Right atrium auricular region (tissue), 2 donors: ENCODE measurements around the gene ING1. TPM values are rescaled to one million over a fixed set of nuclear protein-coding genes. Genes with fewer than 3 reads are reported as not detected.
A peak's percentile ranks its signal among the peaks of the same experiment; 100 is the strongest.

Experiments
- DNase-seq: peaks from one replicate; pipeline ENCODE4 v3.0.0-alpha.2; 2019; ENCODE audit warnings: low spot score
- H3K27ac ChIP-seq, 2 donors: fragments of 200-600 bp; sonication (generic); 1 replicate in 1 of 2; 2 replicates in 1 of 2; pipeline ENCODE4 v1.5.1; 2016 to 2019
- H3K27me3 ChIP-seq, 2 donors: fragments of 200-600 bp; sonication (generic); one replicate each; pipeline versions ENCODE4 v1.5.1 to v1.6.0; 2017 to 2019
- H3K36me3 ChIP-seq: fragments of 200-600 bp; sonication (generic); one replicate; pipeline ENCODE4 v1.5.1; 2016
- H3K4me1 ChIP-seq, 2 donors: fragments of 200-600 bp; sonication (generic); one replicate each; pipeline versions ENCODE4 v1.5.1 to v1.6.0; 2017 to 2019
- H3K4me3 ChIP-seq, 2 donors: fragments of 200-600 bp; sonication (generic); 1 replicate in 1 of 2; 2 replicates in 1 of 2; pipeline ENCODE4 v1.5.1; 2017 to 2019; ENCODE audit warnings: mild to moderate bottlenecking in 1 of 2, moderate library complexity in 1 of 2
- H3K9me3 ChIP-seq, 2 donors: fragments of 200-600 bp; sonication (generic); one replicate each; pipeline ENCODE4 v1.5.1; 2019
- CTCF ChIP-seq, 2 donors: fragments of 200-600 bp; sonication (generic); IDR thresholded peaks; one replicate each; pipeline ENCODE4 v1.5.1; 2019; ENCODE audit warnings: antibody characterized with exemption in 2 of 2
- total RNA-seq, 2 donors: library from RNA; depleted of rRNA; stranded (reverse); fragments of >200 nt; gene quantifications; one replicate each; pipeline ENCODE4 v1.1.0, GENCODE V29; 2016

The ING1 gene
- total RNA-seq, 2 donors from 2014 or later = 8.2 to 9.0 TPM

GRCh38 chr13:110712081-110712848 is 1.2 kb upstream of the ING1 start:
- peak overlapping the region; percentile 65 to 82 for H3K4me3 ChIP-seq
- H3K4me1 ChIP-seq = peaks cover 0 to 16% of the 10 kb centered on the region in 2 donors
- TF ChIP-seq CTCF (IDR thresholded peaks at IDR 0.05) = no peak
- no peaks in the 10 kb centered on the region for H3K9me3 ChIP-seq
- peak overlapping the region; percentile 99 to 100 for H3K27ac ChIP-seq
- H3K36me3 ChIP-seq = no peaks in the 10 kb centered on the region
- peak; percentile 89 for DNase-seq
- no peaks in the 10 kb centered on the region for H3K27me3 ChIP-seq

DNA sequence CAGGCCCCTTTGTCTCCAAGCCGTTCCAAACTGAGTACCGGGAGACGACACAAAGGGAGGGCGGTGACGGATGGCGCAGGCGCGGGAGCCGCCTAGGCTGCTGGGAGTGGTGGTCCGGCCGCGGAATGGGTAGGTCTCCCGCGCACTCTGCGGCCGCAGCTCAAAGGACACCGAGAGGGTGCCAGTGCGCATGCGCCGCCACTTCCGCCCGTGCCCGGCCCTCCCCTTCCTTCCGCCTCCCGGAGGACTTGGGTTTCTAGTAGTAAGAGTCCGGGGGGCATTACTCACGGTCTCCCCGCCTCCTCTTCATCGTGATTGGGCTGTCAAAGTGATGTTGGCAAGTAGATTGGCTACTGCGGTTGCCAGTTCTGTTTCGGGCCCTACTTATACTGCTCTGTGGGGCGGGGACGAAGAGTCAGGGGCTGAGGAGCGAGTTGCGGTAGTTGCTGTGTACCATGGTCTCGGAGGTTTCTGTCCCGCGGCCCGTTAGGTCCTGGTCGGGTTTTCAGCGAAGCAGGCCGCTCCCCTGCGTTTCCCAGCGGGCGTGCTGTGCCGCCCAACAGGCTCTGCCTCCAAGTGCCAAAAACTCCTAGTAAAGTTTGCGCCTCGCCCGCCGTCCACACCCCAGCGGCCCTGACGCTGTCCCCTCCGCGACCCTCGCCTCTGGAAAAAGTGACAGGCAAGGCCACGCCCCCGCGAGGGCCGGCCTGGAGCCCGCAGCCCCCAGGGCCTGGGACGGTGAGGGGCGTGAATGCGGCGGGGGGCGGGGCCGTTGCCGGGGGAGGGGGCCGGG is 455 bp upstream of the ING1 start:
- peak; percentile 100 for DNase-seq
- peaks cover 0 to 24% of the 10 kb centered on the region in 2 donors for H3K4me1 ChIP-seq

GRCh38 chr13:110713981-110714796 is 689 bp downstream of the ING1 start:
- H3K4me3 ChIP-seq = peak overlapping the region; percentile 65 to 82
- H3K27me3 ChIP-seq = no peaks in the 10 kb centered on the region
- H3K27ac ChIP-seq = peak overlapping the region; percentile 99 to 100
- no peaks in the 10 kb centered on the region for H3K9me3 ChIP-seq
- no peaks in the 10 kb centered on the region for H3K36me3 ChIP-seq
- peak; percentile 62 for DNase-seq
- TF ChIP-seq CTCF (IDR thresholded peaks at IDR 0.05) = no peak
- peaks cover 0 to 28% of the 10 kb centered on the region in 2 donors for H3K4me1 ChIP-seq

More for the DNA sequence above, 455 bp upstream of the ING1 start:
- Histone ChIP-seq H3K27ac (peak overlapping the region; percentile 99 to 100), H3K9me3 (no peaks in the 10 kb centered on the region), H3K36me3 (no peaks in the 10 kb centered on the region), H3K4me3 (peak overlapping the region; percentile 65 to 82), H3K27me3 (no peaks in the 10 kb centered on the region)
- TF ChIP-seq CTCF (IDR thresholded peaks at IDR 0.05) = no peak

GRCh38 chr13:110714797-110715394 is 1.4 kb downstream of the ING1 start:
- Histone ChIP-seq H3K36me3 (peaks cover 7% of the 10 kb centered on the region), H3K4me1 (peaks cover 0 to 28% of the 10 kb centered on the region in 2 donors), H3K9me3 (no peaks in the 10 kb centered on the region), H3K4me3 (peak overlapping the region; percentile 65 to 82), H3K27ac (peak overlapping the region; percentile 99 to 100), H3K27me3 (no peaks in the 10 kb centered on the region)
- no peak for TF ChIP-seq CTCF (IDR thresholded peaks at IDR 0.05)
- DNase-seq = peak; percentile 66
